Right kidney (tissue), 1 donor: ENCODE results near the gene APP.

Source experiments
- DNase-seq: peaks from one replicate; pipeline ENCODE4 v3.0.0-alpha.2; 2016

Gene APP

DNA sequence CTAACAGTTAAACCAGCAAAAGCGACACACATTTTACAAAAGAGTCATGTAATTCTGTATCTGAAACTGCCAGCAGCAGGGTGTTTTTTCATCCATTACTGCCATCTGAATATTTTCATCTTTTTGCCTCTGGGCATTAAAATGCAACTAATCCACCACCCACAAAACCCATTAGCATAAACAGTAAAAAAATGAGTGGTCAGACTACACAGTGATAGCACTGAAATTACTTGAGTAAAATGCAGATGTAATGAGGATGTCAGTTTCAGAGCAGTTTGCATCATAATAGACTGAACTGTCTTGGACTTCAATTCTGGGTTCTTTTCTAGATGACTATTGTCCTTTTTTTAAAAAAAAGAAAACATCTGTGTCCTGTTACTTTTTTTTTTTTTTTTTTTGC, 303.5 kb downstream of the APP start:
- no peak for DNase-seq

DNA sequence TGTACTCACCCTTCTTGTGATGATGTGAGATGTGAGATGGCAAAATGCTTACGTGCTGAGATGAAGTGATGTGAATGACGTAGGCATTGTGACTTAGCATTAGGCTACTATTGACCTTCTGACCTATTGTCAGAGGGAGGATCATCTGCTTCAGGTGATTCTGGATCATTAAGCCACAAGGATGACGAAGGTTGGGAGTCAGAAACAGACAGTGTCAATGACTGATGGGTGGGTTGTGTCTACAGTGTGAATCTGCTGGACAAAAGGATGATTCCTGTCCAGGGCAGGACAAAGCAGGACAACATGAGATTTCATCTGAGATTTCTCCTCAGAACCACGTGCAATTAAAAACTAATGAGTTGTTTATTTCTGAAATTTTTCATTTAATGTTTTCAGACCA, 306.8 kb downstream of the APP start:
- no peak for DNase-seq

DNA sequence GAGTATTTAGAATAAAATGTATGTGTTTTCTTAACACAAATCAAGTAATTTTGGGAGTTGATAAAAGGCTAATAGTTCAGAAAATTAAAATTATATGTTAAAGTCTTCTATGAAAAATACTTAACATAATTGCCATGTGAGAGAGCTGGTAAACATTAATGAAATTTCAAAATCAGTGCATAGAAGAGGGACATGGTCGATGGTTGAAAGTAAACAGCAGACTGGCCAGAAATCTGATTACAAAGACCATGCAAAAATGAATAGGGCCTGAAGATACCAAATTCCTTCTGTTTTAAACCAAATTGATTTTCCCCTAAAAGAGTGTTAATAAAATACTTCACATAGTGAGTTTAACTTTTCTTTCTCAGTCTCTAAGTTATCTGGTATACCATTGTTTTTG, 307.5 kb downstream of the APP start:
- DNase-seq = no peak

DNA sequence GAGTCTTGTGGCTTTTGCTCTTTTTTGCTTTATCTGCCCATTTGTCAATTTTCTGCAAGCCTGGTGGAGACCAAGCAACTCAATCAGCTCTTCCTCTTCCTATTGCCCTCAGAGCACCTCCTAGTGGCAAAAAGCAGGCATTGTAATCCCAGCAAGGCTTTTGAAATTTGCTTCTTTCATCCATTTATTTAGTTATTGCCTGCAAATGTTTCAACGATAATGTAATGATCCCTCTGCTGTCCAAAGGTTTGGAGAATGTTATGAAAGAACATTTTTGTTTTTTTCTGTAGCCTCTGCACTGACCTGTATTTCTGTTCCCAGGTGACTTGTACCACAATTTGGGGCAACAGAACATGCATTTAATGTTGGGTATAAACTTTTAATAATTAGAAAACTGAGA, 308.0 kb downstream of the APP start:
- no peak for DNase-seq

DNA sequence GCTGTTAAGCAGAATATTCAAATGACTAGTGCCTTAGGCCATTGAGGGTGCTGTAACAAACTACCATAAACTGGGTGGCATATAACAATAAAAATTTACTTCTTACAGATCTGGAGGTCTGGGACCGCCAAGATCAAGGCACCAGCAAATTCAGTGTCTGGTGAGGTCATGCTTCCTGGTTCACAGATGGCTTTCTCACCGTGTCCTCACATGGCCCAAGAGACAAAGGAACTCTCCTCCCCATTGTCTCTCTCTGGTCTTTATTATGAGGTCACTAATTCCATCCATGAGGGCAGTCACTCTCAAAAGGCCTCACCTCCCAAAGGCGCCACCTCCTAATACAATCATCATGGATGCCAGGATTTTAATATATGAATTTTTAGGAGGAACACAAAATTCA, 308.5 kb downstream of the APP start:
- no peak for DNase-seq

DNA sequence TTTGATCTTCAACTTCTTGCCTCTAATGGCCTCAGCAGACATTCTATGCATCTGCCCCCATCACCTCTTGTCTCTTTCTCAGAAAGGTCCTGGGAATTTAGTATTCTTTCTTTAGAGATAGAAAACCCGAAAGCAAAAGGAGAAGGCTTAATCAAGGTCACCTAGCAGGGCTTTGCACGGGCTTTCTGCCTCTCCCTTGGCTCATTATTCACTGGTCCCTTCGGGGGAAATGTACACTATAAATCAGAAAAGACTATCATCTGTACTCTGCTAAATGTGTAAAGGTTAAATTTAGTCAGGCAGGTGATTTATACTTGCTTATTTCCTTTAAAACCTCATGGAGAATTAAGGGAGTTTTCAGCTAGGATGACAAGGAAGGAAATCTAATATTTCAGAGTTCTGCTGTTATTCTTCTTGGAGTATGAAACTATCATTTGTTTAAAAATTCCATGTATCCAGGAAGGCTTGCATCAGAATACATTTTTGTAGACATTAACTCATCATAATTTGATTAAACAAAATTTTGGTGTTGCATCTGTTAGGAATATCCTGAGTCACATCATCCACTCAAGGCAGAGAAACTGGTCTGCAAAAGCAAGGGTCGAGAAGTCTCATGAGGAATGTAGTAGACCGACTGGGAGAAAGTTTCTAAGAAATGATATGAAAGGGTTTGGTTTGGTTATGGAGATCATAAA, 311.2 kb downstream of the APP start:
- no peak for DNase-seq

DNA sequence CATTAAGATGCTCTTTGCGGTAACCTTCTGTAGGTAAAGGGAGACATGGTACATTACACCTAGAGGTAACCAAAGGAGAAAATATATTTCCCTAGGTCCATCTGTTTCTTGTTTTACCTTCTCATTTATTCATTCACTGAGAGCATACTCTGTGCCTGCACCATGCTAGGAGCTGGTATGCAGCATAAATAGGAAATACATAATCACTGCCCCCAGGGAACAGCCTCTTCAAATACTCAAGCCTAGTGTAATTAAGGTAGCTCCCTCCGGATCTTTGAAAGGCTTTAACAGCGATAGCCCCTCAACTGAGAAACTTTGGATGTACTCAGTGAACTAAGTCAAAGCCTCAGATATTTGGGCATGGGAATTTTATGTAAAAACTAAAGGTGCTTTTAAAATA, 312.2 kb downstream of the APP start:
- no peak for DNase-seq

DNA sequence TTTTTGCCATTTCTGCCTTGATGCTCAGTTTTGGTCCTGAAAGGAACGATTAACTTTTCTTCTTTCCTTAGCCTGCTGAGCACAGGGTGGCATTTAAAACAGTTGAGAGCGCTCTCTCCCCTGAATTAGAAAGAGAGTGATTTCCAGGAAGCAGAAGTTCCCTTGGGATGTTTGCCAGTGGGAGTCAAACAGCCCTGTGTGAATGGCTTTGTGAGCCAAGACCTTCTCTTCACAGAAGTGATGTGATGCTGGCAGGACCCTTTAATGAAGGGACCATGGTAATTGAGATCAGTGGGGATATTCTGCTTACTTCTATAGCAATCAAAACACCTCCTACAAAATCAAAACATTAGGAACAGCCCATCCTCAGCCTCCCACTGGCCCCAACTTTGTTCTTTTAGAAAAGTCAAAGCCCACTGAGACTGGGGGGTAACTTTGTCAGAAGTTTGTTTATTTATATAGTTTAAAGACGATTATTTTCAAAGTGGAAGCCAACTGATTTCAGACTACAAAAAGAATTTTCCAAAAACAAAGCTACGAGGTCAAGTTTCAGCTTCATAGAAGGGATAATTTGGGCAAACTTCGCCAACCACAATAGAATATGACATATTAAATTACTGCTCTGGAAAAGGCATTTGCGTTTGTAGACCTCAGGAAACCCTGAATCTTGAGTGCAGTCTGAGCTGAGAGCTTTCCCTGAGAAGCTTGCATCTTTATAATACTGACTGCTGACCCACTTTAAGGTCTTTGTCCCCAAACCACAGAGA, 313.1 kb downstream of the APP start:
- no peak for DNase-seq

DNA sequence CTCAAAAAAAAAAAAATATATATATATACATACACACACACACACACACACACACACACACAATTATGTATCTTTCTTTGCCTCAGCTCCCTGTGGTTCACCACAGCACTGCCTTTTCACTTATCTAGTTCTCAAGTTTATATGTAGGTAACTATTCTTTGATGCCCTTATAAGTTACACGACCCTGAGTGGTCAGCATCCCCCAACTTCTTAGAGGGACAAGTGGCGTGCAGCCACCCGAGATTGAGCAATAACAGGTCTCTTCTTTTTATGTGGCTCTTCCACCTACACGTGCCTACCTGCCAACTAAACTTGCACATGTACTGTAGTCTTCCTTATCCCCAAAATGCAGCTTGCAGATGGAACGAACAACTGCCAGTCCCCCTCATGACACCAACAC, 315.0 kb downstream of the APP start:
- DNase-seq = no peak

DNA sequence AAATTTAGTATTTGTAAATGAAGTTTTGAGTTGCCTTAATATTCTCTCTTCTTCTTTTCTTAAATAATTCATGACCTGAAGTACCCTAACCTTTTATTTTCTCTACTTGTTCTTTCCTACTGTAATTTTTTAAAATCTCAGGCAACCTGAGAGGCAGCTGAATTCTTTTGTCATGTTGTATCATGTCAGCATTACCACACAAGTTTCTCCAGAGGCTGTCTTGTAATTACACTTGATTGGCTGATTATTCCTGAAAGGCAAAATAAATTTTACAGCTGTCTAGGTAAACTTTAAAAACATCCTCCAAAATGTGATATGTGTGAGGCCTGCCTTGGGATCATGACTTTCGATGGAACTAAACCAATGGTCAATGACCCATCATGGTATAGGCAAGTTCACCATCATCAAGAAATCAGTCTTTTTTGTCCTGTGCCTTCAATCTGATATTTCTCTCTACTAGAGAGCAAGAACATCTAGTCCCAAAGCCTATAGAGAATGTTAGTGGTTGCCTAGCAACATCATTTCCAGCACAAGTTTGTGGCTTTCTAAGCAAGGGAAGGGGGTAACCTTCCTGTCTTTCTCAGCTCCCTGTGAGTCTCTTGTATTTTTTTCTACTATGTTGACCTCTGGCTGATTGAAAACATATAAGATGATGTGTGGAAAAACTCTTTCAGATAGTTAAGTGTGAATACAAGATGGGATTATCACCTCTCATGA, 320.3 kb downstream of the APP start:
- DNase-seq = no peak

DNA sequence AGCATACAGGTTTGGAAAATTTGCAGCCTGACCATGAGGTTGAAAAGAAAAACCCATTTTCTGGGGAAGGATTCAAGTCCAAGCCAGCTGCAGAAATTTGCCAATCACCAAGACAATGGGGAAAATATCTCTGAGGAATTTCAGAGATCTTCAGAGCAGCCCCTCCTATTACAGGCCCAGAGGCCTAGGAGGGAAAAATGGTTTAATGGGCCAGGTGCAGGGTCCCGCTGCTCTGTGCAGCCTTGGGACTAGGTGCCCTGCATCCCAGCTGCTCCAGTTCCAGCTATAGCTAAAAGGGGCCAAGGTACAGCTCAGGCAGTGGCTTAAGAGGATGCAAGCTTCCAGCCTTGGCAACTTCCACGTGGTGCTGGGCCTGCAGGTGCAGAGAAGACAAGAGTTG, 322.3 kb downstream of the APP start:
- DNase-seq = no peak

DNA sequence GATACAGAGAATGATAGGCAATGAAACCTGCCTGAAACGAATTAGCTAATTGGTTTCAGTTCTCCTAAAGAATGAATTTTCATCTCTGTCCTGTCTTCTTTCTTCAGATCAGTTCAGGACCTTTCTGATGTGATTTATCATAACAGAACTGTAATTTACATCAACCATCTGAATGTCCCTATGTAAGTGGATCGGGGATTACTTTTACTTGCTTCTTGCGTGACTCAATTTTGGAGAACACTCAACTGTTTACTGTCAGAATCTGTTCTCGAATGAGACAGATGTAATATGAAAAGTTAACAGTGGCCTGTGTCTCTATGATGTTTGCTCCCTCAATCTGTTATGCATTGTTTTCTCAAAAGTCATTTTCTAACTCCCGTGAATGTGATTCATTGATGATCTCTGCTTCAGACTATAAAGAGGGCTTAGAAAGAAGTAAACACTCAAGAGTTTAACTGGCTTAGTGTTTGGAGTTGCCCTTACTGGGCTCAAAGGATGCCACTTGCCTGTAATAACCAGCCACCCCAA, 324.8 kb downstream of the APP start:
- no peak for DNase-seq

DNA sequence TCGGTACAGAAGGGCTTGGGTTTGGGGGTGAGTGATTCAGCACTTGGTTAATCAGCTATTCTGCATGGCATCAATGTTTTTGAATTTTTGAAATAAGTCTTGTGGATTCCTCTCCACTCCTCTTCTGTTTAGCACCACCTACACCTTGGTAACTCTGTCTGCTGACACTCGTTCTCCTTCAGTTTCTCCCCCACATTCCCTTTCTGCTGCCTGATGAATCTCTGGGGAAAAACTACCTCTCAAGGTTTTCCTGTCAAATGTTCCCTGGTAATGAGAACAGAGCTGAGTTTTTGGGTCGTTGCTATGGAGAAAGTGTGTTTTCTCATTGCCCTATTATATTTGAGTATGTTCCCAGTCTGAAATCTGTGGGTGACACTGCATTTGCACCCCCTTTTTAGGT, 327.6 kb downstream of the APP start:
- DNase-seq = no peak

DNA sequence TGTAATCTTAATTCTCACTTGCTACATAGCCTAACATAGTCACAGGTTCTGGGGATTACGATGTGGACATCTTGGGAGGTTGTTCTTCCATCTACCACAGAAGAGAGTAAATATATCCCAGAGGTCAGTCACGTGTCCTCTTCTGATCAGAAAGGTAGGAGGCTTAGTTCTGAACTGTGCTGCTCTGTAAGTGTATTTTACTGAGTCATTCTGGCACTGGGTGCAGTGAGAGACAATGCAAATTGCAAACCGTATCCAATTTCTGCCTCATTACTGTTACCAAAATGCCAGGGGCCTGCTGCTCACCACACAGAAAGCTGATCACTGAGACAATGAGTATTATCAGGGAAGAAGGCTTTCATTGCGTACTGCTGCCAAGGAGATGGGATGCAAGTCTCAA, 331.8 kb downstream of the APP start:
- no peak for DNase-seq

DNA sequence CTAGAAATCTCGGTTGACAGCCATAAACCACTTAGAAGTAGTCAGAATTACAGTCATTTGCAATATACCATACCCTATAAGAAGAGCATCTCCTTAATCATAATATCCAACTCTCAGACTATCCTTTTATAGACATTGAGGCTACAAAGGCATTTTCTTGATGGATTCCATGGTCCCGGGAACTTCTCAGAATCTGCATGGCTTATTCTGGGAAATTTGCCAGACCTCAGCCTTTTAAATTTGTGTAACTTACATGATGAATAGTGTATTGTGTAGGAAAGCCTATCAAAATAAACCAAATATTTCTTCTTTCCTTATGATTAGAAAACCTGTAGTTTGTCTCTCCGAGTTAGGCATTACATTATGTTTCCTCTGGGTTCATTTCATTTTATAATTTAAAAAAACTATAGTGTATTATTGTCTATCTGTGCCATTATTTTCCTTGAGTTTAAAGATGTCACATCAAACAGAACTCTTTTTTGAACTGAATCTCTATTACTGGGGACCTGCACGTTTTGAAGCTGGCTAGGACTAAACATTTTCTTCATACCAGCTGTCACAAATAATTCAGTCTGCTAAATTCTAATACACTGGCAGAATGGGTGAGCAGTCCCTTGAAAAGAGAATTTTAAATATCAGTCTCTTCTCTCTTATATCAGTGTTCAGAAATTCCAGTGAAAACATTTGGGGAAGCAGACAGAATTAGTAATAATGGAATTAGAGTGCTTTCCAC, 332.9 kb downstream of the APP start:
- no peak for DNase-seq

DNA sequence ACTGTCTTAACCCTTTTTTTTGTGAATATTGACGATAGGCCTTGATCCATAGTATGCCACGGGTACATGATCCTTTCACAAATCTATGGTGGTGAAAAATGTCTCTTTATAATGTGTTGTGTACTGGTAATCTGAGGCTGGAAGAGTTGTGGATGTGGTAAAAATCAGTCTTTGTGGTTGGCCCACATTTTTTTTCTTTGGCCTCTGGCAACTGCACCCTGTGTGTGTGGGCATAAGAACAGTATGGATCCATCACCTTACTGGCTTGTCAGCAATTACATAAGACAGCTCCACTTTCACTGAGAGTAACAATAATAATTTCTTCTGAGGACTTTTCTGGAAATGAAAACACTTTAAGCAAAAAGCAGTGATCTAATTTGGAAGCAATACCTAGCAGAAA, 334.2 kb downstream of the APP start:
- no peak for DNase-seq

DNA sequence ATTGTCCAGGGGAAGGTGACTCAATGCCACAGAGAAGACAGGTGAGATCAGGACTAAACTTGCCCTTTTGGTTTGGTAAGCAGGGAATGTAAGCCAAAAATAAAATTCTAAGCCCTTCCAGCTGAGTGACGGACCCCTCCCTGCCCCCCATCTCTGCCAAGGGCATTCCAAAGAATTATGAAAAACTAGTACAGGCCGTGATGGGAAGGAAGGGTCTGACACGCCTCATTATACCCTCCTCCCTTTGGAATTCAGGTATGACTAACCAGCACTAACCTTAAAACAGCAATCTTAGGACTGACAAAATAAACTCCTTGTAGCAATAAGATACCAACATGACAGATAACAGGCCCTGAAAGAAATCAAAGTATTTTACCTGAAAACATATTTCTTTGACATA, 336.2 kb downstream of the APP start:
- DNase-seq = no peak

DNA sequence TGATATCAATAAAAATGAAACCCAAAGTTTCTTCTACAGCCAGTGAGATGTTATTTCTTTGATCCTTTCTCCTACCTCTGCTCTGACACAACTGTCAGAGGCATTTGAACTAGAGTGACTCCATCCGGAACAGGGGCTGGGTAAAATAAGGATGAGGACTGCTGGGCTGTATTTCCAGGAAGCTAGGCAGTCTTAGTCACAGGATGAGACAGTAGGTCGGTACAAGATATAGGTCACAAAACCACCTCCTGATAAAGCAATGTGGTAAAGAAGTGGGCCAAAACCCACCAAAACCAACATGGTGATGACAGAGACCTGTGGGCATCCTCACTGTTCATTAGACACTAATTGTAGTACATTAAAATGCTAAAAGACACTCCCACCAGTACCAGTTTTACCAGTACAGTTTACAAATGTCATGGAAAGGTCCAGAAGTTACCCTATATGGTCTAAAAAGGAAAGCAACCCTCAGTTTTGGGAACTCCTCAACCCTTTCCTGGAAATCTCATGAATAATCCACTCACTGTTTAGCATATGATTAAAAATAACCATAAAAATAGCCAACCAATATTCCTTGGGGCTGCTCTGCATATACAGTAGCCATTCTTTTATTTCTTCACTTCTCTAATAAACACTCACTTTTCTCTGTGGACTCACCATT, 339.1 kb downstream of the APP start:
- DNase-seq = no peak
